SK-N-SH (cell line): ENCODE data around the gene PDE4D. TPM values are rescaled to one million over a fixed set of nuclear protein-coding genes. Genes with fewer than 3 reads are reported as not detected.

Source experiments
- CTCF ChIA-PET: fragments of 300-600, 350-600 bp; formaldehyde crosslinking; extraction: SDS; loops from one replicate; lab custom pipeline; 2021; lab: Yijun Ruan, JAX
- POLR2A ChIA-PET: fragments of 350-600 bp; sonication (Branson Sonifier 250); formaldehyde crosslinking; extraction: SDS; loops from one replicate; lab custom pipeline; 2020; ENCODE audit warnings: antibody characterized with exemption, inconsistent platforms; lab: Yijun Ruan, JAX
- DNase-seq: peaks from one replicate; pipeline ENCODE4 v3.0.0; 2012
- H2AFZ ChIP-seq: fragments of 200-600 bp; sonication (generic); 2 replicates; pipeline ENCODE4 v1.8.1; 2016; ENCODE audit warnings: antibody characterized with exemption, mild to moderate bottlenecking, low read depth
- H3F3A ChIP-seq: fragments of 200-600 bp; sonication (generic); replicated peaks from 2 replicates; pipeline ENCODE3; 2016; ENCODE audit warnings: antibody characterized with exemption, mild to moderate bottlenecking; ENCODE audit not compliant: insufficient read depth
- H3K27ac ChIP-seq, 2 experiments: fragments of 200-500 bp in 1 of 2; fragments of 200-600 bp in 1 of 2; sonication (Bioruptor generic) in 1 of 2; sonication (generic), shearing (Covaris generic) in 1 of 2; 2 replicates each; pipeline versions ENCODE4 v1.5.1 to v1.6.1; 2014 to 2016; ENCODE audit warnings: low read depth in 2 of 2, inconsistent platforms in 1 of 2, low read length in 1 of 2, mild to moderate bottlenecking in 1 of 2, mixed read lengths in 1 of 2
- H3K27me3 ChIP-seq: fragments of 200-600 bp; sonication (generic), shearing (Covaris generic); 2 replicates; pipeline ENCODE4 v1.6.1; 2016; ENCODE audit warnings: mixed run types; ENCODE audit not compliant: insufficient read depth
- H3K36me3 ChIP-seq, 2 experiments: fragments of 200-500 bp in 1 of 2; fragments of 200-600 bp in 1 of 2; sonication (Bioruptor generic) in 1 of 2; sonication (generic) in 1 of 2; replicated peaks in 1 of 2; 2 replicates each; pipeline versions ENCODE3 to v1.5.1; 2014 to 2016; ENCODE audit warnings: low read length in 1 of 2, mild to moderate bottlenecking in 1 of 2; ENCODE audit not compliant: insufficient read depth in 2 of 2, control insufficient read depth in 1 of 2
- H3K4me1 ChIP-seq, 2 experiments: fragments of 200-500 bp in 1 of 2; fragments of 200-600 bp in 1 of 2; sonication (Bioruptor generic) in 1 of 2; sonication (generic), shearing (Covaris generic) in 1 of 2; 2 replicates each; pipeline versions ENCODE4 v1.5.1 to v1.6.1; 2014 to 2016; ENCODE audit warnings: low read depth in 1 of 2, low read length in 1 of 2, mixed run types in 1 of 2; ENCODE audit not compliant: insufficient read depth in 2 of 2, control insufficient read depth in 1 of 2
- H3K4me2 ChIP-seq: fragments of 200-600 bp; sonication (generic), shearing (Covaris generic); 2 replicates; pipeline ENCODE4 v1.6.1; 2017; ENCODE audit warnings: mixed run types
- H3K4me3 ChIP-seq, 2 experiments: fragments of 200-500 bp in 1 of 2; fragments of 200-600 bp in 1 of 2; sonication (Bioruptor generic) in 1 of 2; sonication (generic), shearing (Covaris generic) in 1 of 2; 2 replicates each; pipeline versions ENCODE4 v1.5.1 to v1.8.1; 2014 to 2016; ENCODE audit warnings: low read depth in 2 of 2, inconsistent platforms in 1 of 2, low read length in 1 of 2, mild to moderate bottlenecking in 1 of 2, mixed read lengths in 1 of 2, moderate library complexity in 1 of 2
- H3K79me2 ChIP-seq: fragments of 200-600 bp; sonication (generic); 2 replicates; pipeline ENCODE4 v1.8.1; 2017; ENCODE audit warnings: mild to moderate bottlenecking; ENCODE audit not compliant: insufficient read depth
- H3K9ac ChIP-seq: fragments of 200-600 bp; sonication (generic); 2 replicates; pipeline ENCODE4 v1.6.1; 2017; ENCODE audit warnings: mixed run types
- H3K9me2 ChIP-seq: fragments of 200-600 bp; sonication (generic); 2 replicates; pipeline ENCODE4 v1.6.1; 2017; ENCODE audit warnings: mixed run types
- H3K9me3 ChIP-seq: fragments of 200-600 bp; sonication (generic); 2 replicates; pipeline ENCODE4 v1.6.1; 2017; ENCODE audit warnings: mixed run types, mild to moderate bottlenecking, moderate library complexity
- H4K20me1 ChIP-seq: fragments of 200-600 bp; sonication (generic); 2 replicates; pipeline ENCODE4 v1.6.1; 2017; ENCODE audit warnings: mild to moderate bottlenecking, mixed run types; ENCODE audit not compliant: insufficient read depth
- CTCF ChIP-seq: fragments of 200-600 bp; sonication (generic); IDR thresholded peaks from 2 replicates; pipeline ENCODE4 v1.6.1; 2017; ENCODE audit warnings: antibody characterized with exemption, mild to moderate bottlenecking, moderate library complexity
- ELF1 ChIP-seq: IDR thresholded peaks from 2 replicates; pipeline ENCODE4 v1.4.0; 2012
- EZH2phosphoT487 ChIP-seq: fragments of 200-600 bp; sonication (generic); IDR thresholded peaks from 2 replicates; pipeline ENCODE4 v1.6.1; 2017; ENCODE audit warnings: low read depth, mixed run types, mild to moderate bottlenecking, antibody characterized with exemption, moderate library complexity, borderline replicate concordance
- FOSL2 ChIP-seq: IDR thresholded peaks from 2 replicates; pipeline ENCODE4 v1.4.0; 2012; ENCODE audit warnings: low read depth, mild to moderate bottlenecking, moderate library complexity, borderline replicate concordance
- GABPA ChIP-seq: IDR thresholded peaks from 2 replicates; pipeline ENCODE4 v1.4.0; 2012; ENCODE audit warnings: low read depth, mild to moderate bottlenecking
- GATA2 ChIP-seq: sonication (generic); formaldehyde crosslinking; IDR thresholded peaks from 2 replicates; pipeline ENCODE4 v1.5.0; 2020; ENCODE audit warnings: mild to moderate bottlenecking, missing genetic modification reagents
- JUND ChIP-seq: IDR thresholded peaks from 2 replicates; pipeline ENCODE4 v1.4.0; 2012
- MXI1 ChIP-seq: IDR thresholded peaks from 2 replicates; pipeline ENCODE4 v1.6.1; 2012; ENCODE audit warnings: mild to moderate bottlenecking, low read depth, low read length, improper control_type of control experiment
- NFIC ChIP-seq: IDR thresholded peaks from 2 replicates; pipeline ENCODE4 v1.4.0; 2012; ENCODE audit warnings: borderline replicate concordance
- NRF1 ChIP-seq: IDR thresholded peaks from 2 replicates; pipeline ENCODE4 v1.6.1; 2012; ENCODE audit warnings: low read depth, mild to moderate bottlenecking, low read length
- POLR2AphosphoS5 ChIP-seq: IDR thresholded peaks from 2 replicates; pipeline ENCODE4 v1.6.1; 2012; ENCODE audit warnings: low read depth, low read length
- RAD21 ChIP-seq: IDR thresholded peaks from 2 replicates; pipeline ENCODE4 v1.6.1; 2012; ENCODE audit warnings: mild to moderate bottlenecking, low read length
- RCOR1 ChIP-seq: fragments of 150-350 bp; IDR thresholded peaks from 2 replicates; pipeline ENCODE4 v1.6.1; 2017; ENCODE audit warnings: antibody characterized with exemption, low read length
- RFX5 ChIP-seq: IDR thresholded peaks from 2 replicates; pipeline ENCODE4 v1.6.1; 2012; ENCODE audit warnings: mild to moderate bottlenecking, improper control_type of control experiment, low read length
- RXRA ChIP-seq: IDR thresholded peaks from 2 replicates; pipeline ENCODE4 v1.4.0; 2012; ENCODE audit warnings: low read depth, mild to moderate bottlenecking, borderline replicate concordance
- SIN3A ChIP-seq: IDR thresholded peaks from 2 replicates; pipeline ENCODE4 v1.6.1; 2012; ENCODE audit warnings: low read depth, mild to moderate bottlenecking, low read length, moderate library complexity, borderline replicate concordance
- SMC3 ChIP-seq: IDR thresholded peaks from 2 replicates; pipeline ENCODE4 v1.6.1; 2012; ENCODE audit warnings: low read depth, low read length, improper control_type of control experiment
- TCF12 ChIP-seq: IDR thresholded peaks from 2 replicates; pipeline ENCODE4 v1.4.0; 2012
- TEAD4 ChIP-seq: IDR thresholded peaks from 2 replicates; pipeline ENCODE4 v1.4.0; 2012; ENCODE audit warnings: mild to moderate bottlenecking, borderline replicate concordance; ENCODE audit not compliant: insufficient read depth
- USF1 ChIP-seq: IDR thresholded peaks from 2 replicates; pipeline ENCODE4 v1.4.0; 2012; ENCODE audit warnings: low read depth, borderline replicate concordance
- YY1 ChIP-seq: IDR thresholded peaks from 2 replicates; pipeline ENCODE4 v1.4.0; 2012; ENCODE audit warnings: low read depth, mild to moderate bottlenecking
- WGBS: methylation state at CpG from one replicate; pipeline ENCODE4 v1.1.6; 2017; ENCODE audit warnings: low lambda C conversion rate; 5-methylcytosine and 5-hydroxymethylcytosine counted together
- polyA plus RNA-seq, 3 experiments: library from polyadenylated mRNA; depleted of rRNA; stranded (reverse); fragments of >200 nt; gene quantifications; 2 replicates each; pipeline ENCODE4 v1.2.3, GENCODE V29; 2012
- TF ChIP-seq, protein P1 (sequence below): IDR thresholded peaks from 2 replicates; pipeline ENCODE4 v1.4.0; 2012; ENCODE audit warnings: low read depth

PDE4D gene
- polyA plus RNA-seq, 1 of the 3 experiments (the other 2 are of a cell fraction), result 2.4 TPM

DNA sequence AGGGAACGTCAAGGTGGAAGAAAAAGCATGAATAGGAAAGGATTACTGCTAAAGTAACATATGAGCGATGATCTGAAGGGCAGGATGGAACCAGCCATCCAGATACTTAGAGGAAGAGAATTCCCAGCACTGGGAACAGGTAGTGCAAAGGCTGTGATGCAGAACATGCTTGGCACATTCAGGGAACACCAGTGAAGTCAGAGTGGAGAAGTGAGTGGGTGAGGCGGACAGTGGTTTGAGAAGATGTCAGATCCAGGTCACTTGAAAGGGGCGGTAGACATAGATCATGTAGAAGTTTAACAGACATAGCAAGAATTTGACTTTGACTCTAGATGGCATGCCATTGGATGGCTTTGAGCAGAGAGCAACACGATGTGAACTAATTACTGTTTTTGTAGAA, 374.2 kb downstream of the PDE4D start:
- H3K4me2 ChIP-seq, result no peak overlapping the region
- H2AFZ ChIP-seq, result no peak overlapping the region
- ChIA-PET CTCF (no interaction called here), POLR2A (no interaction called here)
- no peaks in the 10 kb centered on the region for H3K36me3 ChIP-seq
- 93% methylated on average over 5 of the region's 5 CpGs for WGBS
- H3K9ac ChIP-seq, result no peak overlapping the region
- no peaks in the 10 kb centered on the region for H3K9me3 ChIP-seq
- H3F3A ChIP-seq, result peaks cover 15% of the 10 kb centered on the region
- no peak overlapping the region for H3K27ac ChIP-seq
- no peak overlapping the region for H3K4me3 ChIP-seq
- no peaks in the 10 kb centered on the region for H3K27me3 ChIP-seq
- no peaks in the 10 kb centered on the region for H3K79me2 ChIP-seq
- H4K20me1 ChIP-seq, result no peaks in the 10 kb centered on the region
- TF ChIP-seq TCF12 (no peak), NRF1 (no peak), RCOR1 (no peak), RXRA (no peak), JUND (no peak), POLR2AphosphoS5 (no peak), FOSL2 (no peak), RFX5 (no peak), EZH2phosphoT487 (no peak)
- TF ChIP-seq, protein P1, sequence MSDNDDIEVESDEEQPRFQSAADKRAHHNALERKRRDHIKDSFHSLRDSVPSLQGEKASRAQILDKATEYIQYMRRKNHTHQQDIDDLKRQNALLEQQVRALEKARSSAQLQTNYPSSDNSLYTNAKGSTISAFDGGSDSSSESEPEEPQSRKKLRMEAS, result no peak
- peaks cover 0 to 4% of the 10 kb centered on the region in 2 experiments; a peak in 2 of 4 replicates for H3K4me1 ChIP-seq
- no peaks in the 10 kb centered on the region for H3K9me2 ChIP-seq
- DNase-seq, result no peak

DNA sequence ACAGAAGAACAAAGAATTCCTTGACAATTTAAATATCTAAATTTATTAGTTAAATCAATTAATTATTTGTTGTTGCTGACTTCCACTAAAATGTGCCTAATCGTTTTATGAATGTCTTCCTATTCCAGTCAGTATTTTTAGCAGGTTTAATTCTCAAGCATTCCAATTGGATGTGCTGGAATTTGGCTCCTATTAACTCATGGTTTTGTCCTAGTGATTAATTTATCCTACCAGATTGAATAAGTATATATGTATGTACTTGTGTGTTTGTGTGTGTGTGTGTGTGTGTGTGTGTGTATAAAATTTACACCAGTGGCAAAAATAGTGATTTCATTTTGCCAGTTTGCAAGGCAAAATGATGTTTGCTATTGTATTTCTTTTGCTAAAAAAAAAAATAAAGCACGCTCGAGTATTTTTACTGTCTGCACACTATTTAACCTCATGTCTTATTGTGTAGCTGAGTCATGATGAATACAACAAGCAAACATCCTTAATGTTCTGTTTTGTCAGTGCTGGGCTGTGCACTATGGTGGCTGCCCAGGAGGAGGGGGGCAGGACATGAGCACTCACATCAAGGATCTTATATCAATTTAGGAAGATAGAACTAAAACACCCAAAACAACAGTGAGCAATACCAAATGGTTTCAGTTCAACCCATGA, 375.5 kb downstream of the PDE4D start:
- ChIA-PET POLR2A (no interaction called here), CTCF (interaction anchor here (0.6 to 2.5 kb wide), 2 partner anchors 142 to 809 kb away, joined by 3 to 6 read pairs; no protein-coding TSS in a partner anchor)
- H3K9me2 ChIP-seq, result no peaks in the 10 kb centered on the region
- no peaks in the 10 kb centered on the region for H4K20me1 ChIP-seq
- peaks cover 15% of the 10 kb centered on the region for H3F3A ChIP-seq
- peak overlapping the region; percentile 39 to 72; a peak in 3 of 4 replicates for H3K27ac ChIP-seq
- 27% methylated on average over 3 of the region's 3 CpGs for whole genome bisulfite sequencing
- H3K4me3 ChIP-seq, result 0 out of 4 replicates have a peak overlapping the region, but pooled peaks of 1 of the 2 experiments have one; percentile 11
- H3K79me2 ChIP-seq, result no peaks in the 10 kb centered on the region
- peak overlapping the region; percentile 32; the same call in 1 of the 2 replicates for H2AFZ ChIP-seq
- no peaks in the 10 kb centered on the region for H3K36me3 ChIP-seq
- no peak overlapping the region for H3K9ac ChIP-seq
- DNase-seq, result no peak
- H3K9me3 ChIP-seq, result no peaks in the 10 kb centered on the region
- no peaks in the 10 kb centered on the region for H3K27me3 ChIP-seq
- peaks cover 0 to 4% of the 10 kb centered on the region in 2 experiments; a peak in 2 of 4 replicates for H3K4me1 ChIP-seq
- peak overlapping the region; percentile 64 for H3K4me2 ChIP-seq
- TF ChIP-seq NFIC (peak; percentile 58; the same call in 1 of the 2 replicates), RXRA (no peak), CTCF (no peak), GATA2 (CRISPR knock-in tag) (no peak), ELF1 (no peak), YY1 (peak; percentile 43; the same call in 1 of the 2 replicates), SIN3A (no peak), JUND (peak; percentile 27; the same call in 1 of the 2 replicates), SMC3 (no peak), TEAD4 (peak; percentile 41; the same call in 1 of the 2 replicates), USF1 (no peak), MXI1 (no peak), RFX5 (no peak), RAD21 (no peak), NRF1 (no peak), GABPA (no peak)
- TF ChIP-seq, protein P1, result no peak
